DOHH2 (cell line): ENCODE measurements around the gene SEMA3A.

Source experiments
- CTCF ChIP-seq: fragments of 200-600 bp; sonication (generic); IDR thresholded peaks from one replicate; pipeline ENCODE4 v1.5.1; 2014; ENCODE audit warnings: antibody characterized with exemption, mild to moderate bottlenecking, low read depth, low read length; ENCODE audit not compliant: poor library complexity, severe bottlenecking
- EZH2phosphoT487 ChIP-seq: fragments of 200-600 bp; sonication (generic); IDR thresholded peaks from 2 replicates; pipeline ENCODE4 v1.6.1; 2017; ENCODE audit warnings: borderline replicate concordance, mild to moderate bottlenecking, antibody characterized with exemption, low read length, moderate library complexity, mixed read lengths

- TF ChIP-seq CTCF (no peak), EZH2phosphoT487 (no peak)
Measured at GRCh38 chr7:83964318-83964717, 230.3 kb downstream of the SEMA3A start.
